B cell (primary cell): ENCODE results near the gene FCGBP. TPM values are rescaled to one million over a fixed set of nuclear protein-coding genes. Genes with fewer than 3 reads are reported as not detected.

Experiments used
- ATAC-seq: fragments of 200-7000 bp; cut with Tn5 transposase; one replicate; pipeline ENCODE4 v1.10.0; 2021; ENCODE audit warnings: low read depth, mild to moderate bottlenecking, moderate number of reproducible peaks, moderate library complexity
- CTCF ChIA-PET: fragments of 350-600 bp; sonication (Branson Sonifier 250); formaldehyde crosslinking; loops from one replicate; lab custom pipeline; 2021; ENCODE audit warnings: antibody characterized with exemption, inconsistent platforms; lab: Charles Lee
- POLR2A ChIA-PET: fragments of 350-600 bp; sonication (Branson Sonifier 250); formaldehyde crosslinking; loops from one replicate; lab custom pipeline; 2021; ENCODE audit warnings: antibody characterized with exemption; lab: Charles Lee
- DNase-seq: peaks from one replicate; pipeline ENCODE4 v3.0.0; 2013
- H2AFZ ChIP-seq: 2 replicates; pipeline ENCODE4 v1.6.1; 2012; ENCODE audit warnings: mild to moderate bottlenecking, low read depth, low read length; ENCODE audit not compliant: insufficient read depth, poor library complexity, severe bottlenecking
- H3K27ac ChIP-seq, 2 donors: 1 replicate in 1 of 2; 2 replicates in 1 of 2; pipeline ENCODE4 v1.5.1; 2012 to 2013; ENCODE audit warnings: low read length in 2 of 2, mild to moderate bottlenecking in 2 of 2, moderate library complexity in 1 of 2
- H3K27me3 ChIP-seq, 4 experiments: fragments of 200-600 bp in 1 of 4; sonication (generic) in 1 of 4; replicated peaks in 1 of 4; 1 replicate in 2 of 4; 2 replicates in 2 of 4; pipeline versions ENCODE4 v1.6.1 to v1.7.0; 2013 to 2016; ENCODE audit warnings: low read length in 3 of 4, mild to moderate bottlenecking in 2 of 4, mixed read lengths in 1 of 4, moderate library complexity in 1 of 4; ENCODE audit not compliant: insufficient read depth in 4 of 4, control insufficient read depth in 3 of 4; ENCODE audit errors: control extremely low read depth in 1 of 4
- H3K36me3 ChIP-seq, 2 experiments: replicated peaks in 1 of 2; 1 replicate in 1 of 2; 2 replicates in 1 of 2; pipeline versions ENCODE4 v1.6.1 to v1.7.1; 2013; ENCODE audit warnings: low read length in 1 of 2; ENCODE audit not compliant: insufficient read depth in 2 of 2, control insufficient read depth in 1 of 2; ENCODE audit errors: control extremely low read depth in 1 of 2, extremely low read depth in 1 of 2
- H3K4me1 ChIP-seq, 2 donors: fragments of 200-600 bp in 1 of 2; sonication (generic) in 1 of 2; 1 replicate in 1 of 2; 2 replicates in 1 of 2; pipeline versions ENCODE4 v1.5.1 to v1.6.1; 2013 to 2017; ENCODE audit warnings: low read length in 2 of 2; ENCODE audit not compliant: control insufficient read depth in 2 of 2, insufficient read depth in 2 of 2
- H3K4me2 ChIP-seq: replicated peaks from 2 replicates; pipeline ENCODE3; 2012; ENCODE audit warnings: mild to moderate bottlenecking, low read depth, low read length; ENCODE audit not compliant: poor library complexity, severe bottlenecking
- H3K4me3 ChIP-seq, 5 experiments: fragments of 200-600 bp in 1 of 5; sonication (generic) in 1 of 5; 1 replicate in 3 of 5; 2 replicates in 2 of 5; pipeline versions ENCODE4 v1.5.1 to v1.7.0; 2011 to 2016; ENCODE audit warnings: low read length in 4 of 5, mild to moderate bottlenecking in 4 of 5, low read depth in 2 of 5, control low read depth in 1 of 5, moderate library complexity in 1 of 5; ENCODE audit not compliant: insufficient read depth in 1 of 5; ENCODE audit errors: control extremely low read depth in 1 of 5, extremely low read depth in 1 of 5
- H3K79me2 ChIP-seq: fragments of 200-600 bp; sonication (generic); one replicate; pipeline ENCODE4 v1.6.0; 2016; ENCODE audit warnings: low read length; ENCODE audit not compliant: control insufficient read depth, insufficient read depth
- H3K9ac ChIP-seq: fragments of 200-600 bp; sonication (generic); 2 replicates; pipeline ENCODE4 v1.6.1; 2017; ENCODE audit warnings: mild to moderate bottlenecking, low read length, moderate library complexity
- H3K9me3 ChIP-seq, 3 donors: one replicate each; pipeline versions ENCODE4 v1.6.1 to v1.7.1; 2013; ENCODE audit warnings: low read length in 2 of 3; ENCODE audit not compliant: control insufficient read depth in 2 of 3, insufficient read depth in 1 of 3; ENCODE audit errors: control extremely low read depth in 1 of 3
- H4K20me1 ChIP-seq: 2 replicates; pipeline ENCODE4 v1.6.0; 2012; ENCODE audit warnings: mild to moderate bottlenecking, low read length; ENCODE audit not compliant: insufficient read depth, control insufficient read depth, poor library complexity, severe bottlenecking
- H3K27ac Mint-ChIP-seq: one replicate; pipeline ENCODE4 v1.8.0; 2021; ENCODE audit warnings: mixed read lengths
- H3K27me3 Mint-ChIP-seq: one replicate; pipeline ENCODE4 v1.8.0; 2021; ENCODE audit warnings: mixed read lengths
- H3K4me1 Mint-ChIP-seq: one replicate; pipeline ENCODE4 v1.8.0; 2021; ENCODE audit warnings: mixed read lengths
- H3K4me3 Mint-ChIP-seq: one replicate; pipeline ENCODE4 v1.8.0; 2021; ENCODE audit warnings: mixed read lengths
- H3K9me3 Mint-ChIP-seq: one replicate; pipeline ENCODE4 v1.8.0; 2022; ENCODE audit warnings: mixed read lengths; ENCODE audit not compliant: insufficient read depth
- EZH2 ChIP-seq: IDR thresholded peaks from 2 replicates; pipeline ENCODE4 v1.6.1; 2012; ENCODE audit warnings: borderline replicate concordance, low read depth, mild to moderate bottlenecking, moderate library complexity, low read length; ENCODE audit not compliant: insufficient read depth, poor library complexity, severe bottlenecking
- WGBS: methylation state at CpG from one replicate; pipeline ENCODE4 v1.1.5; 2013; ENCODE audit warnings: missing lambda C conversion rate; ENCODE audit not compliant: insufficient coverage; 5-methylcytosine and 5-hydroxymethylcytosine counted together
- intact Hi-C: fragments of 100-400 bp; cut with micrococcal nuclease; formaldehyde crosslinking; loops from one replicate; pipeline ENCODE4 v1.10.0; 2022
- polyA plus RNA-seq: library from polyadenylated mRNA; depleted of rRNA; stranded (reverse); fragments of >200 nt; gene quantifications from 2 replicates; pipeline ENCODE4 v1.2.3, GENCODE V29; 2012
- total RNA-seq, 2 donors: library from RNA; stranded (reverse); fragments of 120-200 nt in 1 of 2; gene quantifications; 1 replicate in 1 of 2; 2 replicates in 1 of 2; pipeline versions ENCODE4 v1.2.3 to v1.2.4, GENCODE V29; 2013 to 2022
- TF ChIP-seq, protein P1 (sequence below): fragments of 200-600 bp; IDR thresholded peaks from one replicate; pipeline ENCODE4 v1.8.0; 2022; ENCODE audit warnings: antibody characterized with exemption, mild to moderate bottlenecking

FCGBP gene
- total and polyA plus RNA-seq, 2 donors (not counting 1 experiment from before 2014, with no cell fraction given): 5.7 to 22.9 TPM

- H4K20me1 ChIP-seq: no peaks in the 10 kb centered on the region
- peak overlapping the region in 2 of 5 experiments; percentile 7 to 23 for H3K4me3 ChIP-seq
- no peak overlapping the region for H3K9ac ChIP-seq
- no peak for ATAC-seq
- no peak for TF ChIP-seq EZH2
- POLR2A ChIA-PET: interaction anchor here (0.6 to 1.3 kb wide), 2 partner anchors 9 to 20 kb away, joined by 5 read pairs; no protein-coding TSS in a partner anchor
- peaks cover 72 to 79% of the 10 kb centered on the region in 2 donors for H3K4me1 ChIP-seq
- Mint-ChIP-seq H3K27me3 (no peaks in the 10 kb centered on the region), H3K4me3 (peak overlapping the region; percentile 84), H3K27ac (peak overlapping the region; percentile 92), H3K9me3 (peaks cover 3% of the 10 kb centered on the region), H3K4me1 (peaks cover 68% of the 10 kb centered on the region)
- H3K27ac ChIP-seq: peak overlapping the region; percentile 28 to 97
- DNase-seq: no peak
- no peaks in the 10 kb centered on the region for H3K36me3 ChIP-seq
- H2AFZ ChIP-seq: no peak overlapping the region
- CTCF ChIA-PET: interaction anchor here (1.1 to 1.3 kb wide), 2 partner anchors 9 to 19 kb away, joined by 3 to 11 read pairs; partner anchors contain the start of gene PSMC4
- 93% methylated on average over 2 of the region's 2 CpGs for WGBS
- peak overlapping the region; percentile 74 for H3K4me2 ChIP-seq
- H3K27me3 ChIP-seq: no peaks in the 10 kb centered on the region
- intact Hi-C loops: no loop called here
- peaks cover 50% of the 10 kb centered on the region for H3K79me2 ChIP-seq
- H3K9me3 ChIP-seq: peaks cover 0 to 16% (median 0%) of the 10 kb centered on the region in 3 donors
These were observed 16.7 kb upstream of the FCGBP start for GRCh38 chr19:39951065-39951650.

DNA sequence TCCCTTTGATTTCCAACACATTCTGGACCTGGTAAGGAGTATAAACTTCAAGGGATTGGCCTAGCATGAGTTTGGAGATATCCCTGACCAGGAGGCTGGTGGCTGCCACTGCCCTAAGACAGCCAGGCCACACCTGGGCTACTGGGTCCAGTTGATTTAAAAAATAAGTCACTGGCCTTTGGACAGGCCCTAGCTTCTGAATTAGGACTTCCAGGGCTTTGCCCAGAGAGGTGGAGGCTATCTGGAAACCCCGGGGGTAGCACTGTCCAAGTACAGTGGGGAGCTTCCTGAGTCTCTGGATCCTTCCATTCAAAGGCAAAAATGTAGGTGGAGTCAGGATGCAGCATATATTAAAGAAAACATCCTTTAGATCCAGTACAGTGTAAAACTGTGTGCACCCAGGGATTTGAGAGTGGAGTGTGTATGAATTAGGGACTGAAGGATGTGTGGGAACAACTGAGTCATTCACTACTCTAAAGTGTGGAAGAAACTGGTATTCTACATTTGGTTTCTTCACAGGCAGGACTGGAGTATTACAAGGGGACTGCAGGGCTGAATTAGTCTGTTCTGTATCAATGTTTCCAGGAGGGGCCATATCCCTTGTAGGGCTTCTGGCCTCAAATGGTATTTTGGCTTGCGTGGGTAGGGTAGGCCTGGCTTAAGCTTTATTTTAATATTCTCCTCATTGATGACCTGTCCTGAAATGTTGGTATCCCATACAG lies 14.8 kb upstream of the FCGBP start:
- Histone ChIP-seq H3K27me3 (no peaks in the 10 kb centered on the region), H3K27ac (no peak overlapping the region), H3K4me1 (peaks cover 74 to 76% of the 10 kb centered on the region in 2 donors), H4K20me1 (no peaks in the 10 kb centered on the region), H3K4me3 (no peak overlapping the region), H3K79me2 (peaks cover 54% of the 10 kb centered on the region), H2AFZ (no peak overlapping the region), H3K4me2 (peak overlapping the region; percentile 74), H3K36me3 (no peaks in the 10 kb centered on the region), H3K9ac (no peak overlapping the region), H3K9me3 (peaks cover 0 to 16% (median 0%) of the 10 kb centered on the region in 3 donors)
- Mint-ChIP-seq H3K27me3 (no peaks in the 10 kb centered on the region), H3K4me1 (peaks cover 63% of the 10 kb centered on the region), H3K9me3 (peaks cover 3% of the 10 kb centered on the region), H3K27ac (peak overlapping the region; percentile 5), H3K4me3 (no peak overlapping the region)
- POLR2A ChIA-PET: no interaction called here
- DNase-seq (no peak), ATAC-seq (no peak)
- TF ChIP-seq, protein P1, sequence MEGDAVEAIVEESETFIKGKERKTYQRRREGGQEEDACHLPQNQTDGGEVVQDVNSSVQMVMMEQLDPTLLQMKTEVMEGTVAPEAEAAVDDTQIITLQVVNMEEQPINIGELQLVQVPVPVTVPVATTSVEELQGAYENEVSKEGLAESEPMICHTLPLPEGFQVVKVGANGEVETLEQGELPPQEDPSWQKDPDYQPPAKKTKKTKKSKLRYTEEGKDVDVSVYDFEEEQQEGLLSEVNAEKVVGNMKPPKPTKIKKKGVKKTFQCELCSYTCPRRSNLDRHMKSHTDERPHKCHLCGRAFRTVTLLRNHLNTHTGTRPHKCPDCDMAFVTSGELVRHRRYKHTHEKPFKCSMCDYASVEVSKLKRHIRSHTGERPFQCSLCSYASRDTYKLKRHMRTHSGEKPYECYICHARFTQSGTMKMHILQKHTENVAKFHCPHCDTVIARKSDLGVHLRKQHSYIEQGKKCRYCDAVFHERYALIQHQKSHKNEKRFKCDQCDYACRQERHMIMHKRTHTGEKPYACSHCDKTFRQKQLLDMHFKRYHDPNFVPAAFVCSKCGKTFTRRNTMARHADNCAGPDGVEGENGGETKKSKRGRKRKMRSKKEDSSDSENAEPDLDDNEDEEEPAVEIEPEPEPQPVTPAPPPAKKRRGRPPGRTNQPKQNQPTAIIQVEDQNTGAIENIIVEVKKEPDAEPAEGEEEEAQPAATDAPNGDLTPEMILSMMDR: no peak
- no peak for TF ChIP-seq EZH2
- intact Hi-C loops: no loop called here
- CTCF ChIA-PET: interaction anchor here (1.5 to 2.8 kb wide), 2 partner anchors 21 kb away, joined by 6 to 13 read pairs; partner anchors contain the start of gene PSMC4
- WGBS: 100% methylated on average over 1 of the region's 2 CpGs
